NB4 (cell line): ENCODE data around the gene MACROD2.

ENCODE experiments used
- DNase-seq: peaks from one replicate; pipeline ENCODE4 v3.0.0; 2010; ENCODE audit warnings: low read depth
- H3K4me3 ChIP-seq: one replicate; pipeline ENCODE4 v1.5.1; 2011; ENCODE audit warnings: mild to moderate bottlenecking, low read depth, low read length, moderate library complexity
- MYC ChIP-seq: IDR thresholded peaks from 2 replicates; pipeline ENCODE4 v1.6.1; 2011; ENCODE audit warnings: low read depth, low read length
- POLR2A ChIP-seq: IDR thresholded peaks from 2 replicates; pipeline ENCODE4 v1.6.1; 2011; ENCODE audit warnings: mild to moderate bottlenecking; ENCODE audit not compliant: insufficient read length; ENCODE audit errors: extremely low read depth
- TF ChIP-seq, protein P1 (sequence below): IDR thresholded peaks from 2 replicates; pipeline ENCODE4 v1.6.1; 2011; ENCODE audit warnings: low read depth, low read length
- TF ChIP-seq, protein P2 (sequence below): IDR thresholded peaks from one replicate; pipeline ENCODE4 v1.5.1; 2012; ENCODE audit warnings: low read depth, low read length

Gene MACROD2

DNA sequence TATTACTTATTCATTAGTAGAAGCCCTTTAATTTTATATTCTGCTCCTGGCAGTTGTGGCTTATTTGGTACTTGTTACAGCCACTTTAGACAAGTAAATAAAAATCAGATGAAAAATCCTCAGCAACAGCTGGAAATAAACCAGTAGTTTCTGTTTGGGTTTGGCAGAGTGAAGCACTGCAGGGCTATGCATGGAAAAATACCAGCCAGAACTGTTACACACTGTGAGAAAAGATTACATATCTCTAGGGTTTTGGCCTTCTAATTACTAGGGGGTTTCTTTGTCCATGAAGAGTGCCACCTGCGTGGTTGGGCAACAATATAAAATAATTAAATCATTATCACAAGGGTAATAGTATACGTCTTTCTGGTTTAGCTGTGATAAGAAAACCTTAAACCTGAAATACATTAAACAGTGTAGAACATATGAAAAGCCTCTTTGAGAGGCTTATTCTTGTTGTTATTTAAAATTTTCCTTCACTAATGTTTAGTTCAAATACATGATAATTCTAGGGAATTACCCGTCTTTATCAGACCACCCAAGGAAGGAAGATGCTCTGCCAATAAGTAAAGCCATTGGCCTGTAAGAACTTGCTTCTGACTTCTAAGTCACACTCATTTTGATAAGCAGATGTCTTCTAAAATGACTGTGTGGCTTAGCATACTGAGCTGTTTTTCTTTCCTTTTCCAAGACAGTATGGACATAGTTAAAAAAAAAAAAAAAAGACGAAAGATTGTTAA, 662.1 kb downstream of the MACROD2 start:
- no peak for DNase-seq
- TF ChIP-seq, protein P1, sequence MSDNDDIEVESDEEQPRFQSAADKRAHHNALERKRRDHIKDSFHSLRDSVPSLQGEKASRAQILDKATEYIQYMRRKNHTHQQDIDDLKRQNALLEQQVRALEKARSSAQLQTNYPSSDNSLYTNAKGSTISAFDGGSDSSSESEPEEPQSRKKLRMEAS = no peak
- TF ChIP-seq, protein P2, sequence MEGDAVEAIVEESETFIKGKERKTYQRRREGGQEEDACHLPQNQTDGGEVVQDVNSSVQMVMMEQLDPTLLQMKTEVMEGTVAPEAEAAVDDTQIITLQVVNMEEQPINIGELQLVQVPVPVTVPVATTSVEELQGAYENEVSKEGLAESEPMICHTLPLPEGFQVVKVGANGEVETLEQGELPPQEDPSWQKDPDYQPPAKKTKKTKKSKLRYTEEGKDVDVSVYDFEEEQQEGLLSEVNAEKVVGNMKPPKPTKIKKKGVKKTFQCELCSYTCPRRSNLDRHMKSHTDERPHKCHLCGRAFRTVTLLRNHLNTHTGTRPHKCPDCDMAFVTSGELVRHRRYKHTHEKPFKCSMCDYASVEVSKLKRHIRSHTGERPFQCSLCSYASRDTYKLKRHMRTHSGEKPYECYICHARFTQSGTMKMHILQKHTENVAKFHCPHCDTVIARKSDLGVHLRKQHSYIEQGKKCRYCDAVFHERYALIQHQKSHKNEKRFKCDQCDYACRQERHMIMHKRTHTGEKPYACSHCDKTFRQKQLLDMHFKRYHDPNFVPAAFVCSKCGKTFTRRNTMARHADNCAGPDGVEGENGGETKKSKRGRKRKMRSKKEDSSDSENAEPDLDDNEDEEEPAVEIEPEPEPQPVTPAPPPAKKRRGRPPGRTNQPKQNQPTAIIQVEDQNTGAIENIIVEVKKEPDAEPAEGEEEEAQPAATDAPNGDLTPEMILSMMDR = no peak
- no peak for TF ChIP-seq MYC
- no peak for TF ChIP-seq POLR2A
- no peak overlapping the region for H3K4me3 ChIP-seq

DNA sequence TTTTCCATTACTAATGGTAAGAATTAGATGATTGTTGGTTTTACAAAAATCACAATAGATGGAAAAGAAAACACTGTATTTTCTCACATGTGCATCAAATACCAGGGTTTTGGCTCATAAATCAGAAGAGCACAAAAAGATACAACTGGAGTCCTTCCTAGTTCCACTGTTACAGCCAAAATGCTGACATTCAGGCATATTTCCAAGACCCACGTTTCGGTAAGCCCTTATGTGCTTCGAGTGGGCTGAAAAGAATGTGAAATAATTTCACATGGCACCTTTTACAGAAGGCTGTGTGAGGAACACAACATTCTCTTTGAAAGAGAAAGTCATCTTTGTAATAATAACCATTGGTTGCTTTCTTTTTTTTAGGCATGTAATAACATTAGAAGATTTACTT, 668.8 kb downstream of the MACROD2 start:
- no peak for DNase-seq
- TF ChIP-seq, protein P2 = no peak
- no peak for TF ChIP-seq MYC
- TF ChIP-seq, protein P1 = no peak
- no peak for TF ChIP-seq POLR2A
- no peak overlapping the region for H3K4me3 ChIP-seq

DNA sequence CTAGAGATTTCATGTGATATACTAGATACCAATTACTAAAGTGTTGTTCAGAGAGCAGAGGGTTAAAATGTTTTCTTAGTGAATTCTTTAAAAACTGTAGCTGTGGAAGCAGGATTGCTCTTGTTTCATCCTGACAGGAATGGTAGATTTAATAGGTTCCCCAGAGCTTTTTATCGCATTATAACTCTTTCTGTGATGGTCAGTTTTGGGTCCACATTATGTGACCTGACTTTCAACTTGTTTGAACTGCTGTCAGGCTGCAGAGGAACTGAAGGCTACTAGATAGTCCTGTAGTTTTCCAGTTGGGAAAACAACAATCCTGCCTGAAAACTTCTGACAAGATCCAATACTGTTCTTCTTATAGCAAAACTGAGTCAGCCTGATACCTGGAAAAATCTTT, 671.4 kb downstream of the MACROD2 start:
- no peak overlapping the region for H3K4me3 ChIP-seq
- TF ChIP-seq, protein P2 = no peak
- TF ChIP-seq POLR2A (no peak), MYC (no peak)
- TF ChIP-seq, protein P1 = no peak
- DNase-seq = no peak

DNA sequence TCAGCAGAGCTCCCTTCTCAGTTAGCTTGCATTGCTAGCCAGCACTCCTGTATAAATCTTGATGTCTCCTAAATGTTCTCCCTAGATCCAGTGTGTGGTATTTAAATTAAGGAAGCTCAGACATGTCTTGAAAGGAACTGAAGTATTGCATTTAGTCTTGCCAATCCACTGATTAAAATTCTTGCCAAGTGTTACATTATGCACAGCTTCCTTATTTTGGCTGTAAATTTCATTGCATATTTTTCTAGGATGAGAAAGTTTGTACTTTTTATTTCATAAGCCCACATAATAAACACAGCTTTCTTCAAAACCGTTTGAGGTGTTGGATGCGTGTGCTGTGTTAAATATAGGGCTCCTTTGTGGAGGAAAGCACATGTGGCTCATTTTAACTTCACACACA, 671.9 kb downstream of the MACROD2 start:
- TF ChIP-seq MYC = no peak
- TF ChIP-seq POLR2A = no peak
- TF ChIP-seq, protein P2 = no peak
- TF ChIP-seq, protein P1 = no peak
- no peak overlapping the region for H3K4me3 ChIP-seq
- DNase-seq = no peak

DNA sequence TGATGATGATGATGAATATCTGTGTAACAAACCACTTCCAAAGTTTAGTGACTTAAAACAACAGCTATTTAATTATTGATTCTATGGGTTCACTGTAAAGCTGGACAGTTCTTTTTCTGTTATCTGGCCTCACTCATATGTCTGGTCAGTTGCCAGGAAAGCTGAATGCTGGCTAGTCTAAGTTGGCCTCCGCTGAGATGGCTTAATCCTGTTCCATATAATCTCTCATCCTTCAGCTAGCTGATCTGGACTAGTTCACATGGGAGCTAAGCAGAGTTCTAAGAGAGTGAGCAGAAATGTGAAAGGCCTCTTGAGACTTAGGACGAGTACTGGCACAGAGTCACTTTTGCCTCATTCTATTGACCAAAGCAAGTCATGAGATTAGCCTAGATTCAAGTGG, 676.8 kb downstream of the MACROD2 start:
- no peak for TF ChIP-seq MYC
- DNase-seq = no peak
- no peak overlapping the region for H3K4me3 ChIP-seq

DNA sequence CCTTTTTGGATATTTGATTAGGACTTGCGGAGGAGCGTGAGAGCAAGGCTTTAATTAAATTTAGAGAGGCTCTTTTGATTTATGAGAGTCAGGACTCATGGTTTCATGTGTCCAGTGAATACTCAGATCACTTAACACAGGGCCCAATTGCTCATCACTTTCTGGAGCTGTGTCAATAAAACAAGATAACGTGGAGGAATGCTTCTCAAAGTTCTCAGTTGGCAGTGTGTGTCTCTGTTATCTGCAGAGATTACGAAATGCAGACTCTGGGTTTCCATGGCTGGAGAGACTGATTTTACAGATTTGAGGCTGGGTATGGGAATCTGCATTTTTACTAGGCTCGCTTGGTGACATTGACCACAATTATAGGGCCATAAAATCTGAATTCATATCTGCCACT, 677.8 kb downstream of the MACROD2 start:
- no peak for TF ChIP-seq MYC
- TF ChIP-seq, protein P1 = no peak
- no peak overlapping the region for H3K4me3 ChIP-seq
- DNase-seq = no peak

DNA sequence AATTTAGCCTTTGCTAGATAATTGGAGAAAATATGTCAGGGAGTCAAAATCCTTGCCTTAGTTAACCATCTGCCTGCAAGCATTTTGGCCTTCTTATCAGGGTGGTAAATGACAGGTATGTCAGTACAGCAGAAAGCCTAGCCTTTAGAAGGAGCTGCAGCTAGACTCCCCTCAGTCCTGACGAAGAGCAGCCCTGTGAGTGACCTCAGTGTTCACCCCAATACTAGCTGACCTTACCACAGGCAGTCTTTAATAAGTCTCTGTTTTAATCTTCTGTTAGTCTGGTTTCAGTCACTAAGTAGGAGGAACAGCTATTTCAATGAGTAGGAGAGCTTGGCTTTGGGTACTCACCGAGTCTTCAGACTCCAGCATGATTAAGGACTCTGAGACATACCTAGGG, 682.1 kb downstream of the MACROD2 start:
- DNase-seq = no peak
- H3K4me3 ChIP-seq = no peak overlapping the region
- TF ChIP-seq POLR2A (no peak), MYC (no peak)
- TF ChIP-seq, protein P2 = no peak
- TF ChIP-seq, protein P1 = no peak
